Hepatic stellate cell (primary cell): ENCODE measurements around the gene DCLRE1C.
A peak's percentile ranks its signal among the peaks of the same experiment; 100 is the strongest.
"Not testable (repeated sequence)": the region's sequence is repeated elsewhere in the genome, so short reads cannot be mapped to it uniquely, and the experiment has no call there.

Experiments used
- DNase-seq: peaks from one replicate; pipeline ENCODE4 v3.0.0; 2011; ENCODE audit warnings: low spot score

Gene DCLRE1C

DNA sequence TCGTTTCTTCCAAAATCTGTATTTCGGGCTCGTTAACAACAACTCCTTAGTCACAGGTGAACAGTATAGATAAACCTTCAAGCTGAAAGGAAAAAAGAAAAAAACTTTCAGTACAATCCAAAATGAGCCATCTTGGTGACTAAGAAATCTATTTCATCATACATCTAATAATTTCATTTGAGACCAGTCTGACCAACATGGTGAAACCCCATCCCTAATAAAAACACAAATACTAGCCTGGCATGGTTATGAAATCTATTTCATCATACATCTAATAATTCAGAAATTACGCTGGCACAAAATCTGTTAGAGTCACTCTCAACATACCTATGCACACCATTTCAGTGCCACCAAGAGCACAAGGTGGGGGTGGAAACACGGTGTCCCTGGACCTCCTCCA is 8.8 kb downstream of the DCLRE1C start:
- DNase-seq, result no peak

DNA sequence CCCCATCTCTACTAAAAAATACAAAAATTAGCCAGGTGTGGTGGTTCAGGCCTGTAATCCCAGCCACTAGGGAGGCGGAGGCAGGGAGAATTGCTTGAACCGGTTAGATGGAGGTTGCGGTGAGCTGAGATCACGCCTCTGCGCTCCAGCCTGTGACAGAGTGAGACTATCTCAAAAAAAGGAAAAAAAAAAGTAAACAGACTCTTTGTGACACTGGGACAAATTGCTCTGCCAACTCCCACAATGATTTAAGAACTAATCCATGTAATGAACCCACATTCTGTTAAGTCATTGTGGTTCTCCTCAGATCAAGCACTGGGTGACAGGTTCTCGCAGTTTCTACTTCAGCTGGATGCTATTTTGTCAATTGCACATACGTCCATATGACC is 11.0 kb downstream of the DCLRE1C start:
- not testable (repeated sequence) for DNase-seq

DNA sequence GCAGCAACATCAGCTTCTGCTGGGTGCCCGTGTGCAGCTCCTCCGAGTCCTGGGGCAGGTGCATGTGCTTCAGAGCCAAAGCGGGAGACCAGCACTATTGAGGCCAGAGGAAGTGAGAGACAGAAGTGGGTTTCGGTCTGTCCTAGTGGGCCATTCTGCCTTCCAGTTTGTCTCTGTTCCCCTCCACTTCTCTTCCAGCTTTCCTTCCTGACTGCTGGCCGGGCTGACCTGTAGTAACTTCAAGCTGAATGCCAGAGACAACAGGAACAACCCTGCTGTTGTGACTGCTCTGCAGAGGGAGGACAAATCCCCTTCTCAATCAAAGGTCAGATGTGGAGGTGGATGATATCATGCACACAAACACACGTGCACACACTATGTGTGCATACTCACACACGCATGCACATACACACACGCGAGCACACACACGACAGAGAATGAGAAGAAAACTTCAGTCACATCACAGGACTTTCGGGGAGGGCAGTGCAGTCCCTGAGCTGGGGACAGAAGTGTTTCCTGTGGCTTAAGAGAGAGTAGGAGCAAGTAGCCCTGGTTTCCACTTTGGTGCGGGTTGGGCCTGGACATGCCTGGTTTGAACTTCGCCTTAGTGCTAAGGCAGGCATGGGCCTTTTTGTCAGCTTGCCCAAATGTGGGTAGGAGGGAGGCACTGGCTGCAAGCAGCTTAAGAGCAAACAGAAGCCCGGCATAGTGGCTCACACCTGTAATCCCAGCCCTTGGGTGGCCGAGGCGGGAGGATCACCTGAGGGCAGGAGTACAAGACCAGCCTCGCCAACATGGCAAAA is 11.5 kb downstream of the DCLRE1C start:
- DNase-seq, result not testable (repeated sequence)

DNA sequence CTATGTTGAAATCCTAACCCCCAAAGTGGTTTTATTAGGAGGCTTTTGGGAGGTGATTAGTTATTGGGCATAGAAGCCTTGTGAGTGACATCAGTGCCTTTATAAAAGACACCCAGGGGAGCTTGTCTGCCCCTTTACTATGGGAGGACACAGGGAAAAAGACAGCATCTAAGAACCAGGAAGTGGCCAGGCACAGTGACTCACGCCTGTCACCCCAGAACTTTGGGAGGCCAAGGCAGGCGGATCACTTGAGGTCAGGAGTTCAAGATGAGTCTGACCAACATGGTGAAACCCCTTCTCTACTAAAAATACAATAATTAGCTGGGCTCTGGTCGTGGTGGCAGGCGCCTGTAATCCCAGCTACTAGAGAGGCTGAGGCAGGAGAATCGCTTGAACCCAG is 14.9 kb downstream of the DCLRE1C start:
- not testable (repeated sequence) for DNase-seq

DNA sequence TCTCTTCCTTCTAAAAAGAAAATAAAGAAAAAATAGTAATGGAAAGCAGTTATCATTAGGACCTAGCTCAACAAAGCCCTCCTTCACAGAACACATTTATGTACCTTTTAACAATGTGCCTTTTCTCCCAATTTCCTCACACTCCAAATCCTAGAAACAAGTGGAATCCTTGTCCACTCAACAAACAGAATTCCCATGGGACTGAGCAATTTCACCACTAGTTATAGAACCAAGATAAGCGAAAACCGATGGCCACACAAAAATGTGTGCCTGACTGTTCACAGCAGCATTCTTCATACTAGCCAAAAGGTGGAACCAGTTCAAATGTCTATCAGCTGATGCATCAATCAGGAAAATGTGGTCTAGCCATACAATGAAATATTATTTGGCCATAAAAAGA is 17.3 kb downstream of the DCLRE1C start:
- DNase-seq, result no peak

DNA sequence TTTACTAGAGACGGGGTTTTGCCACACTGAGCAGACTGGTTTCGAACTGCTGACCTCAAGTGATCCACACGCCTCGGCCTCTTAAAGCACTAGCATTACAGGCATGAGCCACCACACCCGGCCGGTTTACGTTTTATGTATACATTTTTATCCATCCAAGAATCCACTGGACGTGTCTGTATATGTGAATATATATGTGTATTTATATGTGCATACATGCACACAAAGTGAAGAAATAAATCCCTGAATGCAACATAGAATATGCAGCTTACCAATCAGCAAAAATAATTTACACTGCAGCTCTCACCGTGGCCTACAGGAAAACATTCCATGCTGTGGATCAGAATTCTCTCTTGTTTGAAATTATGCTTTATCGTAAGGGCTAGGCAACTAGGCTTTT is 23.3 kb downstream of the DCLRE1C start:
- no peak for DNase-seq

DNA sequence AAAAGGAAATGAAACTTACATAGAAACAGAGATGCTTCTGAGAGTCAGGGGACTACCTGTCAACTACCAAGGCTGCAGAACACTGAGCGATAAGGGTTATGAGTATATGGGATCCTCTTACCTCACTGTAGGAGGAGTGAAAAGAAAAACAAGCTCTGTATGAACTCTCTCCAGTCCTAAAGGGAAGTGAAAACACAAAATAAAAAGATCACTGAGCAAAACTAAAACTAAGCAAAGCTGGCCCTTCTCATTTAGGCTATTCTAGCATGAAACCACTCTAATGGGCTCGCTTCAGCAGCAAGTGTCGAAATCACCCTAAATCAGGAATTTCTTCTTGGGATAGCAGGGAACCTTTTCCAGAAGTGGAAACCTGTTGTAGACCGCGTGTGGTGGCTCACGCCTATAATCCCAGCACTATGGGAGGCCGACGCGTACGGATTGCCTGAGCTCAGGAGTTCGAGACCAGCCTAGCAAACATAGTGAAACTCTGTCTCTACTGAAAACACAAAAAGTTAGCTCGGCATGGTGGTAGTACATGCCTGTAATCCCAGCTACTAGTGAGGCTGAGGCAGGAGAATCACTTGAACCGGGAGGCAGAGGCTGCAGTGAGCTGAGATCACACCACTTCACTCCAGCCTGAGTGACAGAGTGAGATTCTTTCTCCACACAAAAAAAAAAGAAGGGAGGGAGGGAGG is 27.0 kb downstream of the DCLRE1C start:
- DNase-seq, result no peak

DNA sequence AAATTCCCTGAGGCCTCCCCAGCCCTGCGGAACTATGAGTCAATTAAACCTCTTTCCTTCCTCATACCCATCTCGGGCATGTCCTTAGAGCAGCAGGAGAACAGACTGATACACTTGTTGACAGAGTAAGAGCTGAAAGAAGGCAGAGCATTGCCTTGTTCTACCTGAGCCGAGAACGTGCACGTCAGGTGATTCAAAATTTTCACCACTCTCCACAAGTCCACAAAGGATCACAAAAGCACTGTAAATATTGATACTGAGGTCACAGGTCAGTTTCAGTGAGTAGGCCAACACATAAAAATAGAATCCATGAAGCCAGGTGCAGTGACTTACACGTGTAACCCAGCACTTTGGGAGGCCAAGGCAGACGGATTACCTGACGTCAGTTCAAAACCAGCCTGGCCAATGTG is 27.8 kb downstream of the DCLRE1C start:
- no peak for DNase-seq

DNA sequence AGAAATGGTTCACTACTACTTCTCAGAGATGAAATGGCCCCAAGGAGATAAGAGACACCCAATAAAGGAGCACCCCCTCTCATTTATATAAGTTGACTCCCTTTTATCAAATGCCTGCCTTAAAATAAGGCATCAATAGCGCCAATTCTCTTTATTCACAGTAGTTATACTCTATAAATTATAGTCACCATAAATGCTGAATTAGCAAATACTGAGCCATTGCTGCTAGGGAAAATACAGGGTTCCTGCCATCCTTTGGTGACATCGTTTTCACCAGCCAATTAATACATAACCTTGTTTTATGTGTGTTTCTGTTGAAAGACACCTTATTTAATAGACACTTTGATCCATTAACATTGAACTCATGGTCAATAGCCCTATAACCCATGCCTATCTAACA is 28.6 kb downstream of the DCLRE1C start:
- no peak for DNase-seq

DNA sequence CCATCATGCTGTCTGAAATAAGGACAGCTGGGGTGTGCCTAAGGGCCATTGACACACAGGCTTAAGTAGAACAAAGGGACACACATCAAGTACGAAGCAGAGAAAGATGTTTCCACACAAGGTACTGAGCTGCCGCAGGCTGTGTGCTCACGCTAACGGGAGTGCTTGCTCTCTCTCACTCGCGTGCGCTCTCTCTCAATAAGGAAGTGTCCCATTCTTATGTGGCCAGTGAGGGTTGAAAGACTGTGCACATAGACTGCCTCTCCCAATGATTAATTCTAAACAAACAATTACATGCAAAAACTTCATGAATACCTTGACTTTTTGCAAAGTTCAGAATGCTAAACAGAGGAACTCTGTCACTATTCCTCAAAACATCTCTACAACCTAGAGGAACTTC is 29.9 kb downstream of the DCLRE1C start:
- DNase-seq, result no peak

DNA sequence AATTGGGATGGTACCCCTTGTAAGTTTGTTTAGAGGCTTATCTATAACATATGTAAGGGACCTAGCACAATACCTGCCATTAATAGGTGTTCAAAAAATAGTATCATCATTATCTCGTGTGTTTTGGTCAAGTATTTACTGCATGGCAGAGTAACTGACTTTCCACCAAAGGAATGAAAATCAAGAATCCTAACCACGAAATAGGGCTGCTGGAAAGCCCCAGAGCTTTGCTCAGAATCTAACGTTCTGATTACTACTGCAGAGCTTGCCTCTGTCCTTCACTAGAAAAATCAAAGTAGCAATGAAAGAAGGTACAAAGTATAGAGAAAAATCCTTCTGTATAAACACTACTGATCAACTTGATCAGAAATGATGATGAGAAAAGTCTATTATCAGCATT is 34.9 kb downstream of the DCLRE1C start:
- no peak for DNase-seq

DNA sequence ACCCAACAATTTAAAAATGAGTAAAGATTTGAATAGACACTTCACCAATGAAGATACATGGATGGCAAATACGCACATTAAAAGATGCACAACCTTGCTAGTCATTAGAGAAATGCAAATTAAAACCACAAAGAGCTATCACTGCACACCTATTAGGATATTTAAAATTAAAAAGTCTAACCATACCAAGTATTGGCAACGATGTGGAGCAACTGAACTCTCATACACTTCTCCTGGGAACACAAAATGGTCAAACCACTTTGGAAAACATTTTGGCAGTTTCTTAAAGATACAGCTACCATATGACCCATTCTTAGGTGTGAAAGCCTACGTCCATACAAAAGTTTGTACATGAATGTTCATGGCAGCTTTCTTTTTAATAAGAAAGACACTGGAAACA is 36.1 kb downstream of the DCLRE1C start:
- DNase-seq, result no peak

DNA sequence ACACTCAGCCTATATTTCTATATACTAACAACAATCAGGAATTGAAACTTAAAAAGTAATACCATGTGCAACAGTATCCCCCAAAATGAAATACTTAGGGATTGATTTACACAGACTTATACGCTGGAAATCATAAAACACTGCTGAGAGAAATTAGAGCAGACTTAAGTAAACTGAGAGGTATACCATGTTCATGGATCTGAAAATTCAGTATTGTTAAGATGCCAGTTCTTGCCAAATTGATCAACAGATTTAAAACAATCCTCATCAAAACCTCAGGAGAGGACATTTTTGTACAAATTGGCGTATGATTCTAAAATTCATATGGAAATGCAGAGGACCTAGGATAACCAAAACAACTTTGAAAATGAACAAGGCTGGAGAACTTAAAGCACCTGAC is 37.3 kb downstream of the DCLRE1C start:
- no peak for DNase-seq

DNA sequence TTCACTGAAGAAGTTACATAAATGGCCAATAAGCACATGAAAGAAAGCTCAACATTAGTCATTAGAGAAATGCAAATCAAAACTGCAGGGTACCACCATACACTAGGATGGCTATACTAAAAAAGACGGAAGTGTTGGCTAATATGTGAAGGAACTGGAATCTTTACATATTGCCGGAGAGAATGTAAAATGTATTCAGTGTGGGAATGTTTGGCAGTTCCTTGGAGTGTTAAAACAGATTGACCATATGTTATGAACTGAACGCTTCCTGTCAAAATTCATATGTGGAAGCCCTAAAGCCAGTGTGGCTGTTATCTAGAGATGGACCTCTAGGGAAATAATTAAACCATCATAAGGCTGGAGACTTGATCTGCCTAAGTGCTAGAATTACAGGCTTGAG is 42.1 kb downstream of the DCLRE1C start:
- no peak for DNase-seq

DNA sequence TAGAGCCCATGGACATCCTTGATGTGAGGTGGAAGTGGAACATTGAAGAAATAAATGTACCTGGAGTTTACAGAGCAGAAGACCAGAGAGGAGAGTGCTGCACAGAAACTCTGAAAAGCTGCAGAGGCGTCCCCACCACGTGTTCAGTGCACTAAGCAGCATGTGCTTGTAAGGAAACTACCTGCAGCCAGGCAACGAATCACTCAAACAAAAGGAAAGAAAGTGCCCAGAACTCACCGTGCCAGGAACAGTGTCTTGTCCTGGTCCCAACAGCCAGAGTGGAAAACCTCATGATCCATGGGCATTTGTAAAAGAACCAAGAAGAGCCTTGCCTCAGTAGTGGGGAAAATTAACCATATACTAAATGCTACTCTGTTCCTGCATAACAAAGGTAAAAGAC is 42.9 kb downstream of the DCLRE1C start:
- DNase-seq, result no peak

DNA sequence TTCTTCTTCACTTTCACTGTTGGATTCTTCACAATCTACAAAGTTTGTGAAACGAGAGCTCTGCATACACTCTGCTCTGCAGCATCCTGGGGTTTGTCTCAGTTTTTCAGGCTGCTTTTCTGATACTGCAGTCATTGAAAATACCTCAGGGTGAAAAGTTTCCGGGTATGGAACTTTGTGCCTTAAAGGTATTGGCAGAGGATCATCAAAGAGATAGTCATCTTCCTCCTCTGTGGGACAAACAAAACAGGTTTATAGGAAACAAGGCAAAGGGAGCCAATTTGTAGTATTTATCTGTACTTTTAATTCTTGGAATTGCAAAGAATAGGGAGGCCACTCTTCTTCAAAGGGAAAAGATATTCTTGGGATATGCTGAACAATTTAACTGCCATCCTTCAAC is 44.8 kb downstream of the DCLRE1C start:
- no peak for DNase-seq

DNA sequence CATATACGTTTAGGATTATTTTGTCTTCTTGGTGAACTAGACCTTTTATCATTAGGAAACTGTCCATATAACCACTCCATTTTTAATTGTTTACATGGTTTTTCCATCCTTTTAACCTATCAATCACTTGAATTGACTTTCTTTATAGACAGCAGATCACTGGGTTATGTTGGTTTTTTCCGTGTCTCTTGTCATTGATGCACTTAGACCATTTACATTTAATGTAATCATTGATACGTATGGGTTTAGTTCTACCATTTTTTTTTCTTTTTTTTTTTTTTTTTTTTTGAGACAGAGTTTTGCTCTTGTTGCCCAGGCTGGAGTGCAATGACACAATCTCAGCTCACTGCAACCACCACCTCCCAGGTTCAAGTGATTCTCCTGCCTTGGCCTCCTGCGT is 46.3 kb downstream of the DCLRE1C start:
- not testable (repeated sequence) for DNase-seq

DNA sequence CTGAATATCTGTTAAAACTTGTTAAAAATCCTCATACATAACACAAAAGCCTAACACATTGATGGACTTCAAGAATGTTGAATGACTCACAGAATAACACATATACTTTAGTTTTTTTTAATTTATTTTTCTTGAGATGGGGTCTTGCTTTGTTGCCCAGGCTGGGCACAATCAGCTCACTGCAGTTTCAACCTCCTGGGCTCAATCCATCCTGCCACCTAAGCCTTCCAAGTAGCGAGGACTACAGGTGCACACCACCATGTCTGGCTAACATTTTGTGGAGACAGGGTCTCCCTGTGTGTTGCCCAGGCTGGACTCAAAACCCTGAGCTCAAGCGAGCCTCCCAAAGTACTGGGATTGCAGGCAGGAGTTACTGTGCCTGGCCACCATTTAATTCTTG is 47.1 kb downstream of the DCLRE1C start:
- DNase-seq, result no peak

DNA sequence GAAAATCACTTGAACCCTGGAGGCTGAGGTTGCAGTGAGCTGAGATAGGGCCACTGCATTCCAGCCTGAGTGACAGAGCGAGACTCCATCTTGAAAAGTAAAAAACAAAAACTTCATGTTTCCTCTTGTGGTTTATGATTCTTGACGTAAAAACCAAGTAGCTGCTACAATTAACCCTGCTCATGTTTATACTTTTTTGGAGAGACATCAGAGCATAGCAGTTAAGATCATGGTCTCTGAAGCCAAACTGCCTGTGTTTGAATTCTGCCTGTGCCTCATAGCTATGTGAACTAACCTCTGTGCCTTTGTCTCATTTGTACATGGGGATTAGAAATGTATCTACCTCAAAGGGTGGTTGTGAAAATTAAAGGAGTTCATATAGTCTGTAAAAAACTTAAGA is 48.0 kb downstream of the DCLRE1C start:
- no peak for DNase-seq

DNA sequence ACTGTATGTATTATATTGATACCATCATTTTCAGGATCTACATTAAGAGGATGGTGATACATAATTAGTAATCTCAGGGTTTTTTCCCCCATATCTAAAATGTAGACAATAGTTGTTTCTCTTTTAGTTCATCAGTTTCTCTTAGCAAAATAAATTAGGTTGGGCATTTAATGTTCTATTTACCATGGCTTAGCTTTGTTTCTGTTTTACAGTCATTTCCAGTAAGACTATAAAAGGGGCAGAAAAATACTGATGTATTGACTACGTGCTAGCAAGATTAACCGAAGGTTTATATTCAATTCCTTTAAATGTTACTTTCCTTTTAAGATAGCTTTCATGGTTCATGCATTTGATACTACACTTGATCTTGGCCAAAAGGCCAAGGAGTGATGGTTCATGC is 49.0 kb downstream of the DCLRE1C start:
- DNase-seq, result no peak

DNA sequence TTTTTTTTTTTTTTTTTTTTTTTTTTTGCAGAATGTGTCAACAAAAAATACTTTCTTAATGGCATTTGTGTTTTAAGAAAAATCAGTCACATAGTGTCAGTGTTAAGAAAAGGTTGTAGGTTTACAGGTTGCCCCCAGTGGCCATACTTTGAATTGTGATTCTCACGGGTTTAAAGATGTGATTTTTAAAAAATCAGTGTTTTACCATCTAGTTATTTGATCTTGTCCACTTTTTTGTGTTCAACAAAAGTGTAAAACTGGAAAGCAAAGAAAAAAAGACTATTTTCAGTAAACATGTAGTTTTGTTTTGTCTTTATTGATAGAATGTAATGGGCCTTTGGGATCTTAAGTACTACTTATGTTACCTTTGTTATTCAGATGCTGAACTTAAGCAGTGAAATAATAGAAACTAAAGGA is 49.6 kb downstream of the DCLRE1C start:
- DNase-seq, result peak; percentile 23

DNA sequence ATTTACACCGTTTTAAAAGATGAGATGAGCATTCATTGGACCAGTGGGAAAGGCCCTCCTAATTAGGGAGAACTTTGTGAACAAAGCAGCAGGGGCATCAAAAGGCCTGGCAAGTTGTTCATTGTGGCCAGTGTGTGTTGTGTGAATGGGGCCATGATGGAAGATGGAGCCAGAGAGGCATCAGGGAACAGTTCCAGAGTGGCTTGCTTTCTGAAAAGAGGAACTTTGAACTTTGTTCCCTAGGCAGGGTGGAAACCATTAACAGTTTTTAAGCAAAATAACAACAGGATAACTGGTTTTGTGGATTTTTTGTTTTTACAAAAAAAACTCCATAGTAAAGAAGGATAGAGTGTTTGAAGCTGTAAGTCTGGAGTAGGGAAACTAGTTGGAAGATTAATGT is 62.7 kb downstream of the DCLRE1C start:
- no peak for DNase-seq

DNA sequence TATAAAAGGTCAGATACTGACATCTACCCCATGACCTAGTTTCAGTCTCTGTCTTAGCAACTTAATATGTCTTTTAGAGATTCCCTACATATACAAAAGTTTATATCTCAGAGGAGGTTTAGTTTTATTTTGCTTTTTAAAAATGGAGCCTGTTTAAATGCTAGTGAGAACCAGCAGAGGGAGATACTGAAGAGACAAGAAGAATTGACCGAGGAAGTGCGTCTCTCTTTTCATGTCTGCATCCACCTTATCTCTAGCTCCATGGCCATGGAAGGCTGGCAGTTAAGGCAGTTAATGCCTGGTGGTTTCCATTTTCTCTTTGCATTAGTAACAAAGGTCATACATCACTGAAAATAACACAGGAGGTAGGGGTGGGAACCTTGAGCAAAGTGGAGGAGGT is 64.6 kb downstream of the DCLRE1C start:
- peak; percentile 32 for DNase-seq

DNA sequence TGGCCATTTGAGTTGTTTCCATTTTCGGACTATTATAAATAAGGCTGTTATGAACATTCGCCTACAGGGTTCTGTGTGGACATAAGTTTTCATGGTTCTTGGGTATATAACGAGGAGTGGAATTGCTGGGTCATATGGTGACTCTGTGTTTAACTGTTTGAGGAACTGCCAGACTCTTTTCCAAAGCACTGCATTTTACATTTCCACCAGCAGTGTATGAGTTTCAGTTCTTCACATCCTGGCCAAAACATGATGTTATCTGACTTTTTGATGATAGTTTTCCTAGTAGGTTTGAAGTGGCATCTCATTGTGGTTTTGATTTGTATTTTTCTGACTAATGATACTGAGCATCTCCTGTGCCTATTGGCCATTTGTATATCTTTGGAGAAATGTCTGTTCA is 69.8 kb downstream of the DCLRE1C start:
- no peak for DNase-seq
